ENCODE results near the gene ITPK1. TPM values are rescaled to one million over a fixed set of nuclear protein-coding genes. Genes with fewer than 3 reads are reported as not detected.

Gene ITPK1
- total and polyA plus RNA-seq, 12 donors, result 47.1 to 152 (median 92.7) TPM

- Histone ChIP-seq H3K9me3 (peaks cover 0 to 3% (median 0%) of the 10 kb centered on the region in 11 donors), H3K27me3 (peaks cover 0 to 23% (median 8%) of the 10 kb centered on the region in 7 donors), H3K27ac (no peak overlapping the region), H3K4me1 (no peaks in the 10 kb centered on the region), H3K4me3 (no peak overlapping the region), H3K36me3 (no peaks in the 10 kb centered on the region)
- DNase-seq (no peak), ATAC-seq (no peak)
- WGBS, 2 donors, result 84 to 88% methylated on average over 12 of the region's 12 CpGs
- intact Hi-C loops (cut with DNase I), result no loop called here
- no peak for TF ChIP-seq CTCF (IDR thresholded peaks at IDR 0.05)
These were observed 186.6 kb downstream of the ITPK1 start for GRCh38 chr14:92928961-92929688.

- H3K36me3 ChIP-seq, result no peaks in the 10 kb centered on the region
- intact Hi-C loops (cut with DNase I), result no loop called here
- no peak for TF ChIP-seq CTCF (IDR thresholded peaks at IDR 0.05)
- peaks cover 0 to 3% (median 0%) of the 10 kb centered on the region in 11 donors for H3K9me3 ChIP-seq
- peaks cover 0 to 4% (median 0%) of the 10 kb centered on the region in 9 donors for H3K4me1 ChIP-seq
- ATAC-seq, result no peak
- no peak overlapping the region for H3K27ac ChIP-seq
- WGBS, 2 donors, result 62 to 75% methylated on average over 3 of the region's 3 CpGs
- peaks cover 0 to 31% (median 15%) of the 10 kb centered on the region in 7 donors for H3K27me3 ChIP-seq
- no peak for DNase-seq
- no peak overlapping the region for H3K4me3 ChIP-seq
These were observed 187.5 kb downstream of the ITPK1 start for GRCh38 chr14:92928258-92928629.

- Histone ChIP-seq H3K36me3 (no peaks in the 10 kb centered on the region), H3K27me3 (peaks cover 0 to 38% (median 22%) of the 10 kb centered on the region in 7 donors), H3K9me3 (peaks cover 0 to 3% (median 0%) of the 10 kb centered on the region in 11 donors), H3K27ac (no peak overlapping the region), H3K4me3 (no peak overlapping the region), H3K4me1 (peaks cover 0 to 5% (median 0%) of the 10 kb centered on the region in 9 donors)
- ATAC-seq (no peak), DNase-seq (no peak)
- 53 to 68% methylated on average over 14 of the region's 14 CpGs for WGBS, 2 donors
- no peak for TF ChIP-seq CTCF (IDR thresholded peaks at IDR 0.05)
- intact Hi-C loops (cut with DNase I), result no loop called here
These were observed 188.1 kb downstream of the ITPK1 start for GRCh38 chr14:92927349-92928257.

GRCh38 chr14:92926931-92927330 is 188.8 kb downstream of the ITPK1 start:
- peaks cover 0 to 5% (median 0%) of the 10 kb centered on the region in 9 donors for H3K4me1 ChIP-seq
- no peaks in the 10 kb centered on the region for H3K36me3 ChIP-seq
- TF ChIP-seq CTCF (IDR thresholded peaks at IDR 0.05), result no peak
- peaks cover 0 to 45% (median 28%) of the 10 kb centered on the region in 7 donors for H3K27me3 ChIP-seq
- intact Hi-C loops (cut with DNase I), result no loop called here
- WGBS, 2 donors, result 65 to 71% methylated on average over 3 of the region's 3 CpGs
- no peak overlapping the region for H3K4me3 ChIP-seq
- peaks cover 0 to 3% (median 0%) of the 10 kb centered on the region in 11 donors for H3K9me3 ChIP-seq
- H3K27ac ChIP-seq, result no peak overlapping the region
- no peak for DNase-seq
- ATAC-seq, result no peak

Measured in heart right ventricle (tissue), 16 donors.